ENCODE data around the gene PILRA. TPM values are rescaled to one million over a fixed set of nuclear protein-coding genes. Genes with fewer than 3 reads are reported as not detected.
A peak's percentile ranks its signal among the peaks of the same experiment; 100 is the strongest.
"Not testable (repeated sequence)": the region's sequence is repeated elsewhere in the genome, so short reads cannot be mapped to it uniquely, and the experiment has no call there.

PILRA gene
- total RNA-seq, 1 donor from 2014 or later = 36.9 TPM

- H3K27ac ChIP-seq = no peak overlapping the region
- DNase-seq (peak; percentile 21), ATAC-seq (no peak)
- intact Hi-C loops (cut with DNase I) = no loop called here
- H3K36me3 ChIP-seq = no peaks in the 10 kb centered on the region
- H3K27me3 ChIP-seq = no peaks in the 10 kb centered on the region
- H3K4me3 ChIP-seq = no peak overlapping the region
- peaks cover 8% of the 10 kb centered on the region for H3K4me1 ChIP-seq
- no peaks in the 10 kb centered on the region for H3K9me3 ChIP-seq
- TF ChIP-seq CTCF (IDR thresholded peaks at IDR 0.05) = no peak
These were observed 2.5 kb upstream of the PILRA start for GRCh38 chr7:100370746-100371145.

- intact Hi-C loops (cut with DNase I) = no loop called here
- TF ChIP-seq CTCF (IDR thresholded peaks at IDR 0.05) = no peak
- DNase-seq (peak; percentile 61), ATAC-seq (no peak)
- Histone ChIP-seq H3K27ac (peak overlapping the region; percentile 75), H3K36me3 (no peaks in the 10 kb centered on the region), H3K9me3 (no peaks in the 10 kb centered on the region), H3K27me3 (no peaks in the 10 kb centered on the region), H3K4me1 (peaks cover 4% of the 10 kb centered on the region), H3K4me3 (no peak overlapping the region)
These were observed 1.6 kb upstream of the PILRA start for GRCh38 chr7:100371561-100372171.

GRCh38 chr7:100372256-100372655, 1.0 kb upstream of the PILRA start:
- Histone ChIP-seq H3K9me3 (no peaks in the 10 kb centered on the region), H3K27ac (peak overlapping the region; percentile 75)
- peak; percentile 66 for ATAC-seq

GRCh38 chr7:100372694-100373093, 593 bp upstream of the PILRA start:
- peak; percentile 64 for DNase-seq
- peak; percentile 2 for ATAC-seq
- Histone ChIP-seq H3K27ac (peak overlapping the region; percentile 75), H3K36me3 (no peaks in the 10 kb centered on the region), H3K4me1 (peaks cover 4% of the 10 kb centered on the region), H3K4me3 (no peak overlapping the region), H3K9me3 (no peaks in the 10 kb centered on the region), H3K27me3 (no peaks in the 10 kb centered on the region)
- intact Hi-C loops (cut with DNase I) = no loop called here
- no peak for TF ChIP-seq CTCF (IDR thresholded peaks at IDR 0.05)

More at GRCh38 chr7:100372256-100372655, 1.0 kb upstream of the PILRA start:
- H3K27me3 ChIP-seq = no peaks in the 10 kb centered on the region
- no peak for TF ChIP-seq CTCF (IDR thresholded peaks at IDR 0.05)
- peak; percentile 76 for DNase-seq
- no peaks in the 10 kb centered on the region for H3K36me3 ChIP-seq
- peaks cover 4% of the 10 kb centered on the region for H3K4me1 ChIP-seq
- H3K4me3 ChIP-seq = no peak overlapping the region
- intact Hi-C loops (cut with DNase I) = no loop called here

GRCh38 chr7:100373870-100374598, 747 bp downstream of the PILRA start:
- peak overlapping the region; percentile 75 for H3K27ac ChIP-seq
- H3K4me1 ChIP-seq; H3K27me3 ChIP-seq; H3K9me3 ChIP-seq; intact Hi-C loops (cut with DNase I); H3K36me3 ChIP-seq: not testable (repeated sequence)
- DNase-seq (peak; percentile 34), ATAC-seq (peak; percentile 1)
- peak overlapping the region; percentile 36 for H3K4me3 ChIP-seq

- TF ChIP-seq CTCF (IDR thresholded peaks at IDR 0.05) = no peak
- Histone ChIP-seq H3K27ac (no peak overlapping the region), H3K36me3 (no peaks in the 10 kb centered on the region), H3K4me1 (peaks cover 2% of the 10 kb centered on the region), H3K27me3 (no peaks in the 10 kb centered on the region), H3K4me3 (peak overlapping the region; percentile 36), H3K9me3 (no peaks in the 10 kb centered on the region)
- intact Hi-C loops (cut with DNase I) = no loop called here
- ATAC-seq (no peak), DNase-seq (peak; percentile 37)
These were observed 1.3 kb downstream of the PILRA start for GRCh38 chr7:100374601-100375000.
